Measurements from ENCODE around the gene SH3TC1.

SH3TC1 gene

DNA sequence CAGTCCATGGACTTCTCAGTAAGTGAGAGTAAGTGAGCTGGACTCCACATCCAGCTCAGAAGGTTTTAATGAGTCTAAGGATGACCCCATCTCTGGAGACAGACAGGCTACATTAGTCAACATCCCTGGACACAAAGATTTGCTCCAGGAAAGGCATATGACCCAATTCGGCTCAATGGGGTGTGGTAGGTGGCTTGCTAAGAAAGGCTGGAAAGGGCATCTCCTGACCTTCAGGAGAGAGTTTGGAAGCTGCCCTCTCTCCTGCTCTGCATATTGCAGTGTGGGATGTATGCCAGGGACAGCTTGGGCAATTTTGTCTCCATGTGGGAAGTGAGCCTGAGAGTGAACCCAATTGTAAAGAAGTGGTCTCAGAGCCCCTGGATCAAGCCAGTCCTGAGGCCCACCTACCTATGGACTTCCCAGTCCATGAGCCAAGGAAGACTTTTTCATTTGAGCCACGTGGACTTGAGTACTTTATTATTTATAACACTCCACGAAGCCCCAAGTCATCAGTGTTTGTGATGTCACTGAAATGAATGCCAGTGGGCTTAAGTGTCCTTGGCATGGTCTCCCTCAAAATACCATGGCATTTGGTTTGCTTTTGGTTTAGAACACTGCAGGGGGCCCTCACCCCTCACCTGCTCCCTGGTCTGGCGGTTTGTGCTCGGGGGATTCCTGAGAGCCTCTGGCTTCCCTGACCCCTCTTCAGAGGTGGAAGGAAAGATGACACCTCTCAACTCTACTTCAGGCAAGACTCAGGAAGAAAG lies 30.1 kb upstream of the SH3TC1 start:
- Mint-ChIP-seq H3K36me3 (ENCODE audit: insufficient read depth) (peaks cover 2% of the 10 kb centered on the region), H3K9me3 (no peaks in the 10 kb centered on the region), H3K4me3 (no peak overlapping the region), H3K27me3 (peaks cover 25 to 53% of the 10 kb centered on the region in 2 donors), H3K27ac (no peak overlapping the region), H3K4me1 (ENCODE audit: low read depth in 2 of 2) (peaks cover 2 to 12% of the 10 kb centered on the region in 2 donors)
- ATAC-seq (replicated peaks) (no peak), DNase-seq (no peak)

DNA sequence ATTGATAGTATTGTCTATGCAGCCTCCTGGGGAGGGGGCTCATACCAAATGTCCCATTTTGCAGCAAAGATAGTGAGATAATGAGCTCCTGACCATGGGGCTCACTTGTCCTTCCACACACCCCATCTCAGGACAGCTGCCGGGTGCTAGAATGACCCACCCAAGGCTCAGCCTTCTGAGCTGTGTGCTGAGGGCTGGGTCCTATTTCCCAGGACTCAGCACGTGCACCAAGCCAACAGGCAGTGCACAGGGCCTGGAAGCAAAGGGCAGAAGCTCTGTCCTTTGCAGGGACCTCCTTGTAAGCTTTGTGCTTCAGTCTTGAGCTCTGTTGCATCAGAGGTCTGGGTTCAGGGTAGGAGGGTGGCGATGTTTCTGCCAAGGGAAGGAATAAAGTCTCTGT lies 29.3 kb upstream of the SH3TC1 start:
- peaks cover 25 to 53% of the 10 kb centered on the region in 2 donors for H3K27me3 Mint-ChIP-seq
- H3K4me3 Mint-ChIP-seq = no peak overlapping the region
- DNase-seq (no peak), ATAC-seq (replicated peaks) (no peak)
- H3K9me3 Mint-ChIP-seq = no peaks in the 10 kb centered on the region
- no peak overlapping the region for H3K27ac Mint-ChIP-seq
- H3K4me1 Mint-ChIP-seq (ENCODE audit: low read depth in 2 of 2) = peaks cover 2 to 12% of the 10 kb centered on the region in 2 donors
- no peaks in the 10 kb centered on the region for H3K36me3 Mint-ChIP-seq (ENCODE audit: insufficient read depth)

- Mint-ChIP-seq H3K27ac (no peak overlapping the region), H3K36me3 (ENCODE audit: insufficient read depth) (no peaks in the 10 kb centered on the region), H3K9me3 (no peaks in the 10 kb centered on the region), H3K27me3 (peaks cover 20 to 53% of the 10 kb centered on the region in 2 donors), H3K4me3 (no peak overlapping the region), H3K4me1 (ENCODE audit: low read depth in 2 of 2) (peaks cover 2 to 12% of the 10 kb centered on the region in 2 donors)
- ATAC-seq (replicated peaks) (no peak), DNase-seq (no peak)
Observed at GRCh38 chr4:8170341-8170740, 28.7 kb upstream of the SH3TC1 start.

DNA sequence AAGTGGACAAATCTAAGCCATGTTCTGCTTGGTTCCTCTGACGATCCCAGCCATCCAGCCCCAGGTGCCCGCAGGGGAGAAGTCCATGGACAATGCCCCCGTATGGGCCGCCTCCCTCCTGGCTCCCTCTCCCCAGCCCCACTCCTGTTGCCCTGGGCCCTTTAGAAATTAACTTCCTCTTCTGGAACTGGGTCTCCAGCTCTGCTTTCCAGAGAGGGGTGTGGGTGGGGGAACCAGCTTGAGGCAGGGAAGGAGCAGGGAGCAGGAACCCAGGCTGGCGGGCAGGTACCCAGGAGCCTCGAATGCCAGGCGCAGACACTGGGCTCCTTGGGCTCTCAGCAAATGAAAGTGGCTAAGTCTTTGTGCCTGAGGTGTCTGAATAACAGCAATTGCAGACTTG lies 27.8 kb upstream of the SH3TC1 start:
- H3K36me3 Mint-ChIP-seq (ENCODE audit: insufficient read depth) = no peaks in the 10 kb centered on the region
- no peak overlapping the region for H3K4me3 Mint-ChIP-seq
- peaks cover 20 to 49% of the 10 kb centered on the region in 2 donors for H3K27me3 Mint-ChIP-seq
- no peaks in the 10 kb centered on the region for H3K9me3 Mint-ChIP-seq
- no peak for ATAC-seq (replicated peaks)
- peak overlapping the region in 1 of 2 donors; percentile 77 for H3K27ac Mint-ChIP-seq
- DNase-seq = no peak
- peaks cover 2 to 12% of the 10 kb centered on the region in 2 donors for H3K4me1 Mint-ChIP-seq (ENCODE audit: low read depth in 2 of 2)

- no peak overlapping the region for H3K27ac Mint-ChIP-seq
- peaks cover 4 to 16% of the 10 kb centered on the region in 2 donors for H3K4me1 Mint-ChIP-seq (ENCODE audit: low read depth in 2 of 2)
- ATAC-seq (replicated peaks) (peak; percentile 44), DNase-seq (no peak)
- H3K36me3 Mint-ChIP-seq (ENCODE audit: insufficient read depth) = no peaks in the 10 kb centered on the region
- no peaks in the 10 kb centered on the region for H3K9me3 Mint-ChIP-seq
- peak overlapping the region in 1 of 2 donors; percentile 38 for H3K4me3 Mint-ChIP-seq
- peaks cover 18 to 39% of the 10 kb centered on the region in 2 donors for H3K27me3 Mint-ChIP-seq
Observed at GRCh38 chr4:8171984-8172924, 26.8 kb upstream of the SH3TC1 start.

DNA sequence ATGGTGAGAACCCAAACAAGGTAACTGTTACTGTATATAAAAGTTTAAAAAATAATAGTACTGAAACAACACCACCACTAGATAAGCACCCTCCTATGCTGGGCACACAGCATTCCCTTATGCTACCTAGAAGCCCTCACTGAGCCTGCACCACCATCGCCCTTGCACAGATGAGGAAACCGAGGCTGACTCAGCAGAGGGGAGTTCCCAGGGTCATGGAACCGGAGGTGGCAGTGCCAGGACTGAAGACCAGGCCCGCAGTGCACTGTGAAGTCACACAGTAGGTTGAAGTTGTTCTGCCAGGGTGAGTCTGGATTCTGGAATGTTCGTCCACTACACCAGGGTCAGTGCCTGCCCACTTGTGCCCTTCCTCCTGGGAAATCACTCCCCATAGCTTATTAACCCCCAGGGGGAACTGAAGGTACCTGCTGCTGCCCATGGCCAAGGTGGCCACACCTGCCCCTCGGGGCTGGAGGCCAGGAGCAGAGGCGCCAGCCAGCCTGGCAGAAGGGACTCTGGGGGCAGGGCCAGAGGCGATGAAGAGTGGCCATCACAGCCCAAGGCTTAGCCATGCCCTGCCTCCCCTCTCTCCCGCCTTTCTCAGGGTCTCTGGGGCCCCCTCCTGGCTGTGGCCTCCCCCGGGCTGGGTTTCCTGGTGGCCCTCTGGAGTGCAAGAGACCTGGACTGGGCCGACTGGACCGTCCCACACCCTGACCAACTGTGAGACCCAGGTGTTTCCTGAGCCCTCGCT lies 25.4 kb upstream of the SH3TC1 start:
- Mint-ChIP-seq H3K27me3 (peaks cover 14 to 39% of the 10 kb centered on the region in 2 donors), H3K9me3 (no peaks in the 10 kb centered on the region), H3K4me3 (no peak overlapping the region), H3K4me1 (ENCODE audit: low read depth in 2 of 2) (peaks cover 4 to 16% of the 10 kb centered on the region in 2 donors), H3K36me3 (ENCODE audit: insufficient read depth) (no peaks in the 10 kb centered on the region), H3K27ac (no peak overlapping the region)
- no peak for DNase-seq
- no peak for ATAC-seq (replicated peaks)

DNA sequence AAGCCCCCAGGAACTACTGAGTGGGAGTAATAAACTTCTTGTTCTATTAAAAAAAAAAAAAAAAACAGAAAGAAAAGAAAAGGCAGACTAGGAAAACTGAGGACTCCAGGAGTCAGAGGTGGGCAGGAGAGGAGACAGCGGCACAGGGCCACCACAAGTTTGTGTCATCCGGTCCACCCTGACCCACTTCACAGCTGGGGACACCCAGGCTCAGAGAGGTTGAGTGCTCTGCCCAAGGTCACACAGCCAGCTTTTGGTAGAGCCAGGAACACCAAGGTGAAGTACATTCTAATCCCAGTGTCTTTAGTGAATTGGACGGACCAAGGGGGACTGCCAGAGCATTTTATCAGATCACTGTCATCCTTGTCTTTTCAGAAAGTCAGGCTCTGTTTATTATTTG lies 24.1 kb upstream of the SH3TC1 start:
- peaks cover 14 to 31% of the 10 kb centered on the region in 2 donors for H3K27me3 Mint-ChIP-seq
- H3K36me3 Mint-ChIP-seq (ENCODE audit: insufficient read depth) = no peaks in the 10 kb centered on the region
- H3K27ac Mint-ChIP-seq = no peak overlapping the region
- H3K4me3 Mint-ChIP-seq = no peak overlapping the region
- DNase-seq = no peak
- H3K4me1 Mint-ChIP-seq (ENCODE audit: low read depth in 2 of 2) = peaks cover 4 to 16% of the 10 kb centered on the region in 2 donors
- ATAC-seq (replicated peaks) = no peak
- no peaks in the 10 kb centered on the region for H3K9me3 Mint-ChIP-seq

DNA sequence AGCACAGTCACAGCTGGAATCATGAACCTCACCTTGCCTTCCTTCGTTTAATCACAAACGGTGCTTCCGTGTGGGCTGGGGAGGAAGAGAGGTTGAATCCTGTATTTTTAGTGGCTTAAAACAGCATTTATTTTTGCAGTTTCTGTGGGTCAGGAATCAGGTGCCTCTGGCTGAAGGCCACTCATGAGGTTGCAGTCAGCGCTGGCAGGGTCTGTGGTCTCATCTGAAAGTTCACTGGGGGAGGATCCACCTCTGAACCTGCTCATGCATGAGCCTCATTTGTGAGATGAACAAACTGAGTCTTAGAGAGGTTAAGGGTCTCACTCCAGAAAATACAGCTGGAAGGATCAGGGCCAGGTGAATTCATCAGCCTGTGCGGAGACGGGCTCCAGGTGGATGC lies 23.4 kb upstream of the SH3TC1 start:
- H3K4me3 Mint-ChIP-seq = no peak overlapping the region
- no peak for ATAC-seq (replicated peaks)
- H3K36me3 Mint-ChIP-seq (ENCODE audit: insufficient read depth) = no peaks in the 10 kb centered on the region
- no peaks in the 10 kb centered on the region for H3K9me3 Mint-ChIP-seq
- H3K27me3 Mint-ChIP-seq = peaks cover 14 to 24% of the 10 kb centered on the region in 2 donors
- H3K4me1 Mint-ChIP-seq (ENCODE audit: low read depth in 2 of 2) = peaks cover 4 to 16% of the 10 kb centered on the region in 2 donors
- H3K27ac Mint-ChIP-seq = no peak overlapping the region
- no peak for DNase-seq

- DNase-seq (peak in 1 of 3 experiments; percentile 35), ATAC-seq (replicated peaks) (peak; percentile 91)
- Mint-ChIP-seq H3K9me3 (no peaks in the 10 kb centered on the region), H3K27me3 (peaks cover 8 to 15% of the 10 kb centered on the region in 2 donors), H3K4me1 (ENCODE audit: low read depth in 2 of 2) (peaks cover 4 to 12% of the 10 kb centered on the region in 2 donors), H3K27ac (no peak overlapping the region), H3K4me3 (no peak overlapping the region), H3K36me3 (ENCODE audit: insufficient read depth) (no peaks in the 10 kb centered on the region)
Observed at GRCh38 chr4:8176547-8177399, 22.3 kb upstream of the SH3TC1 start.

DNA sequence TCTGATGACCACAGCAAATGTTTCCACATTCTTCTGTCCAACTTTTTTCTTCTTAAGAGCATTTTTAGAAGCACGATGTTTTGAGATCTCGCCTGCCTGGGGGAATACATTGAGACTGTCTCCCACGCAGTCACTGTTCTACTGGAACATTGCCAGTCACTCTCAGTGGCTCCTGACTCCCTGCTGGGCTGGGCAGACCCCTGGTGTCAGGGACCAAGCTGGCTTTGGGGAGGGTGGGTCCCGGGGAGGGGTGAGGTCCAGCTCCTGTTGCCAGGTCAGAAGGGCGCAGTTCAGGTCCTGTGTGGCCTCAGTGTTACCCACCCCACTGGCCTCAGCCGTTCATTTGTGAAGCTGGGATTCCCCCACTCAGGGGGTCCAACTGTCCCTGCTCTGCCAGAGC lies 21.5 kb upstream of the SH3TC1 start:
- ATAC-seq (replicated peaks) = no peak
- peaks cover 2 to 5% of the 10 kb centered on the region in 2 donors for H3K4me1 Mint-ChIP-seq (ENCODE audit: low read depth in 2 of 2)
- H3K27me3 Mint-ChIP-seq = peaks cover under 1 to 7% of the 10 kb centered on the region in 2 donors
- no peak overlapping the region for H3K4me3 Mint-ChIP-seq
- H3K36me3 Mint-ChIP-seq (ENCODE audit: insufficient read depth) = no peaks in the 10 kb centered on the region
- H3K27ac Mint-ChIP-seq = peak overlapping the region in 1 of 2 donors; percentile 55
- DNase-seq = no peak
- H3K9me3 Mint-ChIP-seq = no peaks in the 10 kb centered on the region

DNA sequence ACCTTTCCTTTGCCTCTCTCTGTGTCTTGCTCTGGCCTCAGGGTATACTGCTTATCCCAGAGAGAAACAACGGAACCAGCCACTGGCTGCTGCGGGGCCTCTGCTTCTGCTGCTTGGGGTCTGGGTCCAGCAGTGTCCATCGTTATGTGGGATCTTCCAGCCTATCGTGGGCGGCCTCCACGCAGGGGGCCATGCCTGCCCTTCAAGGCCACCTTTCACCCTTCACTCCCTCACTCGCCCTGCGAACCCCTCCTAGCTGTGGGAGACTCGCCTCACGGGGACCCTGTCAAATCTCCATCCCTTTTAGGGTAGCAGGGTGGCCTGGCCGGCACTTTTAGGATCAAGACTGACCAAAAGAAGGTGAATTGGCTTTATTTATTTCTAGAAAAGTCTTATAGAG lies 21.1 kb upstream of the SH3TC1 start:
- no peak for ATAC-seq (replicated peaks)
- peaks cover 0 to 6% of the 10 kb centered on the region in 2 donors for H3K27me3 Mint-ChIP-seq
- H3K9me3 Mint-ChIP-seq = no peaks in the 10 kb centered on the region
- H3K4me1 Mint-ChIP-seq (ENCODE audit: low read depth in 2 of 2) = peaks cover 2 to 4% of the 10 kb centered on the region in 2 donors
- no peaks in the 10 kb centered on the region for H3K36me3 Mint-ChIP-seq (ENCODE audit: insufficient read depth)
- H3K27ac Mint-ChIP-seq = peak overlapping the region in 1 of 2 donors; percentile 55
- no peak for DNase-seq
- no peak overlapping the region for H3K4me3 Mint-ChIP-seq

DNA sequence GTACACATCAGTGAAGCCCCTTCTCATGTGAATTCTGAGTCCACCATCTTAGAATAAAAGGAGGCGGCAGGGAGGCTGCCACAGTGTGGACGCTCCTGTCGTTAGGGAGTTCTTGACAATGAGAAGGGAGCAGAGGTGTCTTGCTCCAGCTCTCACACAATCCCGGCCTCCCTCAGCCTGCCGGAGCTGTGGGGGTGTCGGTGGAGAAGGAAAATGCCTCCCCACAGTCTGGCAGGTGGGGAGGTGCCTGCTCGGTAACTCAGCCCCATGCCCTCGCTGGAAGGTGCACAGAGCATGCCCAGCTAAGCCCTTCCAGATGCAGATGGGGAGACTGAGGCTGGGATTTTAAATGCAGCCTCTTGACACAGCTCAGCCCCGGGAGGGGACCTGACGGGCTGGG lies 20.0 kb upstream of the SH3TC1 start:
- DNase-seq = no peak

More for the DNA sequence above, 20.0 kb upstream of the SH3TC1 start:
- Mint-ChIP-seq H3K36me3 (ENCODE audit: insufficient read depth) (no peaks in the 10 kb centered on the region), H3K27me3 (peaks cover 0 to 6% of the 10 kb centered on the region in 2 donors), H3K9me3 (no peaks in the 10 kb centered on the region), H3K4me3 (no peak overlapping the region), H3K27ac (no peak overlapping the region), H3K4me1 (ENCODE audit: low read depth in 2 of 2) (peaks cover 2 to 4% of the 10 kb centered on the region in 2 donors)
- no peak for ATAC-seq (replicated peaks)

Measured in effector memory CD8-positive, alpha-beta T cell (primary cell).